Endothelial cell (in vitro differentiated cells): Measurements from ENCODE around the gene AK1. TPM values are rescaled to one million over a fixed set of nuclear protein-coding genes. Genes with fewer than 3 reads are reported as not detected.
"Not testable (repeated sequence)": the region's sequence is repeated elsewhere in the genome, so short reads cannot be mapped to it uniquely, and the experiment has no call there.

Source experiments
- DNase-seq: peaks from one replicate; pipeline ENCODE4 v3.0.0; 2021; ENCODE audit warnings: low spot score
- H3K27ac Mint-ChIP-seq: one replicate; pipeline ENCODE4 v1.8.0; 2021; ENCODE audit warnings: mixed read lengths, inconsistent platforms; ENCODE audit not compliant: unreplicated experiment
- H3K27me3 Mint-ChIP-seq: one replicate; pipeline ENCODE4 v1.8.0; 2021; ENCODE audit warnings: mild to moderate bottlenecking, moderate library complexity, mixed read lengths, inconsistent platforms; ENCODE audit not compliant: unreplicated experiment
- H3K36me3 Mint-ChIP-seq: one replicate; pipeline ENCODE4 v1.8.0; 2021; ENCODE audit warnings: mild to moderate bottlenecking, low read depth, mixed read lengths, inconsistent platforms; ENCODE audit not compliant: unreplicated experiment
- H3K4me1 Mint-ChIP-seq: one replicate; pipeline ENCODE4 v1.8.0; 2021; ENCODE audit warnings: mild to moderate bottlenecking, mixed read lengths, inconsistent platforms; ENCODE audit not compliant: unreplicated experiment
- H3K4me3 Mint-ChIP-seq: one replicate; pipeline ENCODE4 v1.8.0; 2021; ENCODE audit warnings: mild to moderate bottlenecking, mixed read lengths, inconsistent platforms; ENCODE audit not compliant: unreplicated experiment
- H3K9me3 Mint-ChIP-seq: one replicate; pipeline ENCODE4 v1.8.0; 2021; ENCODE audit warnings: mixed read lengths, inconsistent platforms; ENCODE audit not compliant: unreplicated experiment
- total RNA-seq: library from RNA; stranded (reverse); fragmentation: NEBNext Ultra II Directional; extraction: Animal tissue kit (Norgen Biotek cat#: 25700); gene quantifications from one replicate; pipeline ENCODE4 v1.2.1, GENCODE V29; 2021; ENCODE audit not compliant: unreplicated experiment
- TF ChIP-seq, protein P1 (sequence below): fragments of 200-600 bp; sonication (generic); IDR thresholded peaks from one replicate; pipeline ENCODE4 v1.5.0; 2021; ENCODE audit warnings: antibody characterized with exemption; ENCODE audit not compliant: unreplicated experiment

AK1 gene
- total RNA-seq, 1 donor from 2014 or later = 63.3 TPM

DNA sequence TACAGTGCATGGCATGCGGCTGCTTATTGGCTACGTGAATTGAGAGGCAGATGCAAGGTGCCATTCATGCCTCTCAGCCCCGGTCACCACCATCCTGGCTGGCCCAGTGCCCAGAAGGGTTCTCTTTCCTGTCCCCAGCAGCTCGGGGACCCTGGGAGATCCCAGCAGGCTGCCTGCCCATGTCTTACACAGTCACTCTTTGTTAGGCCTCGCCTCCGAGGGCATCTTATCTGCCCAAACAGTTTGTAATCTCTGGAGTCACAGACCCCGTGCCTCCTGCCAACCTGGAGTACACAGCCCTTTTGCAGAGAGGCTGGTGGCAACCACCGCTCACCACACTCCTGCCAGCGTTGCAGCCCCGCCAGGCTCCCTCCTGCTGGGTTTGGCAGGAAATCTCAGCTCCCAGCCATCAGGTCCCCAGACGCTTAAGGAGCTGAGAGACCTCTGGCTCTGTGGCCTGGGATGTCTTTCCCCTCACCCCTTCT, 7.0 kb upstream of the AK1 start:
- Mint-ChIP-seq H3K4me3 (peak overlapping the region; percentile 51), H3K4me1 (peaks cover 34% of the 10 kb centered on the region), H3K27me3 (peaks cover 9% of the 10 kb centered on the region), H3K27ac (peak overlapping the region; percentile 75), H3K9me3 (no peaks in the 10 kb centered on the region), H3K36me3 (peaks cover 15% of the 10 kb centered on the region)
- no peak for DNase-seq
- TF ChIP-seq, protein P1, sequence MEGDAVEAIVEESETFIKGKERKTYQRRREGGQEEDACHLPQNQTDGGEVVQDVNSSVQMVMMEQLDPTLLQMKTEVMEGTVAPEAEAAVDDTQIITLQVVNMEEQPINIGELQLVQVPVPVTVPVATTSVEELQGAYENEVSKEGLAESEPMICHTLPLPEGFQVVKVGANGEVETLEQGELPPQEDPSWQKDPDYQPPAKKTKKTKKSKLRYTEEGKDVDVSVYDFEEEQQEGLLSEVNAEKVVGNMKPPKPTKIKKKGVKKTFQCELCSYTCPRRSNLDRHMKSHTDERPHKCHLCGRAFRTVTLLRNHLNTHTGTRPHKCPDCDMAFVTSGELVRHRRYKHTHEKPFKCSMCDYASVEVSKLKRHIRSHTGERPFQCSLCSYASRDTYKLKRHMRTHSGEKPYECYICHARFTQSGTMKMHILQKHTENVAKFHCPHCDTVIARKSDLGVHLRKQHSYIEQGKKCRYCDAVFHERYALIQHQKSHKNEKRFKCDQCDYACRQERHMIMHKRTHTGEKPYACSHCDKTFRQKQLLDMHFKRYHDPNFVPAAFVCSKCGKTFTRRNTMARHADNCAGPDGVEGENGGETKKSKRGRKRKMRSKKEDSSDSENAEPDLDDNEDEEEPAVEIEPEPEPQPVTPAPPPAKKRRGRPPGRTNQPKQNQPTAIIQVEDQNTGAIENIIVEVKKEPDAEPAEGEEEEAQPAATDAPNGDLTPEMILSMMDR = no peak

DNA sequence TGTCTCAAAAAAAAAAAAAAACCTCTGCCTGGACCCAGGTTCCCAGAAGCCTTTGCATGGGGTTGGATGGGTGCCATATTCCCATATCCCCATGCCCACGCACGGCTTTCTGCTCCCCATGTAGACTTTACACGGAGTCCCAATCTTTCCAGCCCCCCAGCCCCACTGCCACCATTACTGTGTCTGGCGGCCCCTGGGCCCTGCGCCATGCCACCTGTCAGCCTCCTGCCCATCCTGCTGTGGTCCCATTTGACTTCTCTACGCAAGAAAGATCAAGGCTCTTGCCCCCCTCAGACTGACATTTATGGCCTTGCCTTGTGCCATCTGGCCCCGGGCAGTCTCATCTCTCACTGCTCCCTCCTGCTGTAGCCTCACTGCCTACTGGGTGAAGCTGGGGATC, 6.5 kb upstream of the AK1 start:
- Mint-ChIP-seq H3K36me3 (peaks cover 17% of the 10 kb centered on the region), H3K4me1 (peaks cover 36% of the 10 kb centered on the region), H3K27me3 (peaks cover 9% of the 10 kb centered on the region), H3K4me3 (peak overlapping the region; percentile 51), H3K9me3 (no peaks in the 10 kb centered on the region), H3K27ac (peak overlapping the region; percentile 75)
- DNase-seq = no peak
- TF ChIP-seq, protein P1 = no peak

DNA sequence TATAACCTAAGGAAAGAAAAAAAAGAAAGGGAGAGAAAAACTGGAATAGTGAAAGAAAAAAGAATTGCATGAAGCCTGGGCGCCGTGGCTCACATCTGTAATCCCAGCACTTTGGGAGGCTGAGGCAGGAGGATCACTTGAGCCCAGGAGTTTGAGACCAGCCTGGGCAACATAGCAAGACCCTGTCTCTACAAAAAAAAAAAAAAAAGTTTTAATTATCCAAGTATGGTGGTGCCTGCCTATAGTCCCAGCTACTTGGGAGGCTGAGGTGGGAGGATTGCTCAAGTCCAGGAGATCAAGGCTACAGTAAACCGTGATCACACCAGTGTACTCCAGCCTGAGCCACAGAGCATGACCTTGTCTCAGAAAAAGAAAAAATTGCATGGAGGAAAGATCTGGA, 4.2 kb upstream of the AK1 start:
- H3K4me3 Mint-ChIP-seq, H3K9me3 Mint-ChIP-seq, DNase-seq, H3K36me3 Mint-ChIP-seq: not testable (repeated sequence)
- H3K27me3 Mint-ChIP-seq = peaks cover 13% of the 10 kb centered on the region
- H3K27ac Mint-ChIP-seq = peak overlapping the region; percentile 91
- peaks cover 49% of the 10 kb centered on the region for H3K4me1 Mint-ChIP-seq

DNA sequence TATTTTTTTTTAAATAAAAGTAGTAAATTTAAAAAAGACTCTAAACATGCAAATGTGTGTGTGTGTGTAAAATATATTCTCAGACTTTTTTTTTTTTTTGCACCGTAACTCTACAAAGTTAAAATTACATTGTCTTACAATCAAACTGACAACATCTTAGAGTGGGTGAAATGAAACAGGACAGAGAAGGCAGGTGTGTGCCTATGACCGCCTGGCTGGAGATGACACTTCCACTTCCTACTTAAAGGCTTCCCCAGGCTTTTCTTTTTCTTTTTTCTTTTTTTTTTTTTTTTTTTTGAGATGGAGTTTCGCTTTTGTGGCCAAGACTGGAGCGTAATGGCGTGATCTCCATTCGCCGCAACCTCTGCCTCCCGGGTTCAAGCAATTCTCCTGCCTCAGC, 2.7 kb upstream of the AK1 start:
- no peaks in the 10 kb centered on the region for H3K9me3 Mint-ChIP-seq
- no peak for DNase-seq
- H3K27ac Mint-ChIP-seq = no peak overlapping the region
- H3K36me3 Mint-ChIP-seq = peaks cover 3% of the 10 kb centered on the region
- H3K4me3 Mint-ChIP-seq = no peak overlapping the region
- H3K4me1 Mint-ChIP-seq = peaks cover 43% of the 10 kb centered on the region
- H3K27me3 Mint-ChIP-seq = peaks cover 15% of the 10 kb centered on the region
- TF ChIP-seq, protein P1 = no peak

GRCh38 chr9:127878652-127879390, 1.3 kb upstream of the AK1 start:
- H3K27ac Mint-ChIP-seq = peak overlapping the region; percentile 61
- H3K4me1 Mint-ChIP-seq = peaks cover 30% of the 10 kb centered on the region
- TF ChIP-seq, protein P1 = no peak
- no peak for DNase-seq
- peaks cover 11% of the 10 kb centered on the region for H3K27me3 Mint-ChIP-seq
- H3K9me3 Mint-ChIP-seq = no peaks in the 10 kb centered on the region
- H3K36me3 Mint-ChIP-seq = peaks cover 3% of the 10 kb centered on the region
- peak overlapping the region; percentile 73 for H3K4me3 Mint-ChIP-seq
